ENCODE results near the gene RNF19B.

RNF19B gene

GRCh38 chr1:32962248-32962896 is 2.2 kb downstream of the RNF19B start:
- Histone ChIP-seq H3K4me3 (ENCODE audit: low read depth in 1 of 2, low read length in 2 of 2) (peak overlapping the region; percentile 29 to 51), H3K27me3 (ENCODE audit: control insufficient read depth in 1 of 2, insufficient read depth in 2 of 2, low read length in 2 of 2) (no peaks in the 10 kb centered on the region), H3K27ac (ENCODE audit: low read depth, low read length) (peak overlapping the region; percentile 39), H3K36me3 (ENCODE audit: insufficient read depth, low read length) (no peaks in the 10 kb centered on the region), H3K9me3 (ENCODE audit: low read length) (no peaks in the 10 kb centered on the region), H3K9ac (ENCODE audit: low read length) (no peak overlapping the region), H3K4me1 (ENCODE audit: insufficient read depth, low read length) (peaks cover 32% of the 10 kb centered on the region)

- Histone ChIP-seq H3K4me3 (ENCODE audit: low read depth in 1 of 2, low read length in 2 of 2) (no peak overlapping the region), H3K27me3 (ENCODE audit: control insufficient read depth in 1 of 2, insufficient read depth in 2 of 2, low read length in 2 of 2) (no peaks in the 10 kb centered on the region), H3K27ac (ENCODE audit: low read depth, low read length) (no peak overlapping the region), H3K4me1 (ENCODE audit: insufficient read depth, low read length) (peaks cover 32% of the 10 kb centered on the region), H3K9ac (ENCODE audit: low read length) (no peak overlapping the region), H3K36me3 (ENCODE audit: insufficient read depth, low read length) (no peaks in the 10 kb centered on the region), H3K9me3 (ENCODE audit: low read length) (no peaks in the 10 kb centered on the region)
Observed at GRCh38 chr1:32960819-32961355, 3.7 kb downstream of the RNF19B start.

DNA sequence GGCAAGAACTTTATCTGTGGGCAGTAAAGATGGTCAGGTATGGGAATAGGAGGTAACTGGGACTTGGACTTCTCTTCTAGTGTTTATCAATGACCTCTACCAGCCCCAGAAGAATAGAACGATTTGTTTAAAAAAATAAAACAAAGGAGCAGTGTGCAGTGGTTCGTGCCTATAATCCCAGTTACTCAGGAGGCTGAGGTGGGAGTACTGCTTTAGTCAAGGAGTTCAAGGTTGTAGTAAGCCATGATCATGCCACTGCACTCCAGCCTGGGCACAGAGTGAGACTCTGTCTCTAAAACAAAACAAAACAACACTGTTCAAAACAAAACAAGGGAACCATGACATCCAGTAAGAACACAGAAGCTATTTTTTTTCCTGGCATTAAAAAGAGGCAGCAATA is 4.3 kb downstream of the RNF19B start:
- Histone ChIP-seq H3K9ac (ENCODE audit: low read length) (no peak overlapping the region), H3K27ac (ENCODE audit: low read depth, low read length) (no peak overlapping the region), H3K9me3 (ENCODE audit: low read length) (no peaks in the 10 kb centered on the region), H3K4me3 (ENCODE audit: low read depth in 1 of 2, low read length in 2 of 2) (no peak overlapping the region), H3K4me1 (ENCODE audit: insufficient read depth, low read length) (peaks cover 32% of the 10 kb centered on the region), H3K36me3 (ENCODE audit: insufficient read depth, low read length) (no peaks in the 10 kb centered on the region), H3K27me3 (ENCODE audit: control insufficient read depth in 1 of 2, insufficient read depth in 2 of 2, low read length in 2 of 2) (no peaks in the 10 kb centered on the region)

DNA sequence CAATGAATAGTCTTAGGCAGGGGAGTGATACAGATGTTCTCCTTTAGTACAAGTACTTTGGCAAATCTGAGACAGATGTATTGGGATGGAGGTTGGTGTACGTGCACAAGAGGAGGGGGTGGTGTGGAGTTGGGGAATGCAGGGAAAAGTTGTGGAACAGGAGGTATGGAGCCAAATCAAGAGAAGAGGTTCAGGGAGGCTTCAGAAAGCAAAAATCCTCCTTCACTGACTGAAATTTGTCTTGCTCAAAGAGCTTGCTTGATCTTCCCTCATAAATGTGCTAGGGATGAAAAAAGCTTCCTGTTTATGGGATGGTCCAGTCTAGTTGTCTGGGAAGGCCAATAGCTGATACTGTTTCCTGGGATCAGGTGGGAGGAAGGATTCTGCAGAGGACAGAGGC is 5.8 kb downstream of the RNF19B start:
- no peaks in the 10 kb centered on the region for H3K27me3 ChIP-seq (ENCODE audit: control insufficient read depth in 1 of 2, insufficient read depth in 2 of 2, low read length in 2 of 2)
- H3K9me3 ChIP-seq (ENCODE audit: low read length) = no peaks in the 10 kb centered on the region
- no peak overlapping the region for H3K9ac ChIP-seq (ENCODE audit: low read length)
- no peak overlapping the region for H3K4me3 ChIP-seq (ENCODE audit: low read depth in 1 of 2, low read length in 2 of 2)
- H3K27ac ChIP-seq (ENCODE audit: low read depth, low read length) = no peak overlapping the region
- peaks cover 28% of the 10 kb centered on the region for H3K4me1 ChIP-seq (ENCODE audit: insufficient read depth, low read length)
- H3K36me3 ChIP-seq (ENCODE audit: insufficient read depth, low read length) = no peaks in the 10 kb centered on the region

GRCh38 chr1:32957017-32957416 is 7.6 kb downstream of the RNF19B start:
- Histone ChIP-seq H3K4me1 (ENCODE audit: insufficient read depth, low read length) (peaks cover 22% of the 10 kb centered on the region), H3K9me3 (ENCODE audit: low read length) (no peaks in the 10 kb centered on the region), H3K36me3 (ENCODE audit: insufficient read depth, low read length) (no peaks in the 10 kb centered on the region), H3K27me3 (ENCODE audit: control insufficient read depth in 1 of 2, insufficient read depth in 2 of 2, low read length in 2 of 2) (no peaks in the 10 kb centered on the region), H3K27ac (ENCODE audit: low read depth, low read length) (no peak overlapping the region), H3K4me3 (ENCODE audit: low read depth in 1 of 2, low read length in 2 of 2) (no peak overlapping the region), H3K9ac (ENCODE audit: low read length) (no peak overlapping the region)

GRCh38 chr1:32954168-32954567 is 10.4 kb downstream of the RNF19B start:
- H3K9ac ChIP-seq (ENCODE audit: low read length) = no peak overlapping the region
- H3K27me3 ChIP-seq (ENCODE audit: control insufficient read depth in 1 of 2, insufficient read depth in 2 of 2, low read length in 2 of 2) = no peaks in the 10 kb centered on the region
- H3K4me1 ChIP-seq (ENCODE audit: insufficient read depth, low read length) = peaks cover 21% of the 10 kb centered on the region
- H3K36me3 ChIP-seq (ENCODE audit: insufficient read depth, low read length) = no peaks in the 10 kb centered on the region
- no peak overlapping the region for H3K4me3 ChIP-seq (ENCODE audit: low read depth in 1 of 2, low read length in 2 of 2)
- H3K9me3 ChIP-seq (ENCODE audit: low read length) = no peaks in the 10 kb centered on the region
- H3K27ac ChIP-seq (ENCODE audit: low read depth, low read length) = no peak overlapping the region

DNA sequence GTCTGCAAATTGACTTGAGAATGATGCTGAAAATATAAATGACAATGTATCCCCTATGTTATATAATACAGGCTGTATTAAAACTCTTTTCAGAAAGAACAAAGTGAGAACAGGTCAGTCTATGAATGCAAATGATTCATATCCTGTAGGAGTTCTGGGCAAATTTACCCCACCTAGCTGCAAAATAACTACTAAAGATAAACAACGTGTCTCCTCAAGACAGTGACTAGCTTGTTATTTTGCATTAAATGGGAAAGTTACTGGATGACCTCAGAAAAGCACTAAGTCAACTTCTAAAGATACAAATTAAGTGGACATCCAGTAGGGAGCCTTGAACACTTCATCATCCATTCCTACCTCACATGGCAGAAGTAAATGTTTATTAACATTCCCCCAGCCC is 11.1 kb downstream of the RNF19B start:
- no peaks in the 10 kb centered on the region for H3K9me3 ChIP-seq (ENCODE audit: low read length)
- no peak overlapping the region for H3K4me3 ChIP-seq (ENCODE audit: low read depth in 1 of 2, low read length in 2 of 2)
- no peaks in the 10 kb centered on the region for H3K36me3 ChIP-seq (ENCODE audit: insufficient read depth, low read length)
- no peaks in the 10 kb centered on the region for H3K27me3 ChIP-seq (ENCODE audit: control insufficient read depth in 1 of 2, insufficient read depth in 2 of 2, low read length in 2 of 2)
- peaks cover 28% of the 10 kb centered on the region for H3K4me1 ChIP-seq (ENCODE audit: insufficient read depth, low read length)
- H3K27ac ChIP-seq (ENCODE audit: low read depth, low read length) = no peak overlapping the region
- no peak overlapping the region for H3K9ac ChIP-seq (ENCODE audit: low read length)

DNA sequence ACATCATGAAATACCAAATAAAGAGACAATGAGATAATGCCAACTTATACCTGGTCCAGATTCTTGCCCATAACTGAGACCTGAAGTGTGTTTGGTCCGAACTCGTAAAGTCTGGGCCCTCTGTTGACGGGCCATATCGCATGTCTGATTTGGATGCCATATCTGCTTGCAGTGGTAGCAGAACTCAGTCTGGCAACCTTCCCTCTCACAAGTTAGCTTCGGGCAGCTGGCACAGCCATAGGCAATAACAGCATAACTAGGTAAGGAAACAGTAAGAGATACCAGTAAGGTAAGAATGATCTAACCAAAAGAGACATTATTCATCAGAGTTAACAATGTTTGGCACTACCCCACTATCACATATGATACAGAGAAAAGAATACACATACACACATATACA is 15.1 kb downstream of the RNF19B start:
- Histone ChIP-seq H3K4me1 (ENCODE audit: insufficient read depth, low read length) (peaks cover 26% of the 10 kb centered on the region), H3K36me3 (ENCODE audit: insufficient read depth, low read length) (peaks cover 23% of the 10 kb centered on the region), H3K27ac (ENCODE audit: low read depth, low read length) (peak overlapping the region; percentile 44), H3K4me3 (ENCODE audit: low read depth in 1 of 2, low read length in 2 of 2) (no peak overlapping the region), H3K27me3 (ENCODE audit: control insufficient read depth in 1 of 2, insufficient read depth in 2 of 2, low read length in 2 of 2) (no peaks in the 10 kb centered on the region), H3K9me3 (ENCODE audit: low read length) (no peaks in the 10 kb centered on the region), H3K9ac (ENCODE audit: low read length) (no peak overlapping the region)

DNA sequence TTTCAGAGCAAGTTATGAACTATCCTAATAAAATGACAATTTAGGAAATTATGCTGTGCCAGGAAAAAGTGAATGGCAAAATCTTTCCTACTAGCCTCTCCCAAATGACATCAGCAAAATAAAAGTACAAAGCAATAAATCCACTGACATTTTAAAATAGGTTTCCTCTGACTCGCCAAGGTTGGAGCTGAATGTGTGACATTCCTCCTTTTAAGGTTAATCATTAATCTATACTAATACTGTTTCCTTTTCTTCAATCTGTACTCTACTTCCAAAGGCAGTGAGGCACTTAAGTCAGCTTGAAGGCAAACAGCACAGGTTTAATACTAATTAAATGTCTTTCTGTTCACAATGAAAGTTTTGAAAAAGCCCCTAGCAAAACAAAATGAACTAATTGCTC is 15.7 kb downstream of the RNF19B start:
- H3K4me3 ChIP-seq (ENCODE audit: low read depth in 1 of 2, low read length in 2 of 2) = no peak overlapping the region
- H3K27ac ChIP-seq (ENCODE audit: low read depth, low read length) = peak overlapping the region; percentile 44
- H3K27me3 ChIP-seq (ENCODE audit: control insufficient read depth in 1 of 2, insufficient read depth in 2 of 2, low read length in 2 of 2) = no peaks in the 10 kb centered on the region
- peaks cover 26% of the 10 kb centered on the region for H3K4me1 ChIP-seq (ENCODE audit: insufficient read depth, low read length)
- H3K9ac ChIP-seq (ENCODE audit: low read length) = no peak overlapping the region
- peaks cover 30% of the 10 kb centered on the region for H3K36me3 ChIP-seq (ENCODE audit: insufficient read depth, low read length)
- H3K9me3 ChIP-seq (ENCODE audit: low read length) = no peaks in the 10 kb centered on the region

GRCh38 chr1:32948390-32948722 is 16.3 kb downstream of the RNF19B start:
- H3K27me3 ChIP-seq (ENCODE audit: control insufficient read depth in 1 of 2, insufficient read depth in 2 of 2, low read length in 2 of 2) = no peaks in the 10 kb centered on the region
- H3K36me3 ChIP-seq (ENCODE audit: insufficient read depth, low read length) = peaks cover 35% of the 10 kb centered on the region
- H3K4me1 ChIP-seq (ENCODE audit: insufficient read depth, low read length) = peaks cover 23% of the 10 kb centered on the region
- no peak overlapping the region for H3K9ac ChIP-seq (ENCODE audit: low read length)
- H3K27ac ChIP-seq (ENCODE audit: low read depth, low read length) = peak overlapping the region; percentile 41
- no peak overlapping the region for H3K4me3 ChIP-seq (ENCODE audit: low read depth in 1 of 2, low read length in 2 of 2)
- no peaks in the 10 kb centered on the region for H3K9me3 ChIP-seq (ENCODE audit: low read length)

DNA sequence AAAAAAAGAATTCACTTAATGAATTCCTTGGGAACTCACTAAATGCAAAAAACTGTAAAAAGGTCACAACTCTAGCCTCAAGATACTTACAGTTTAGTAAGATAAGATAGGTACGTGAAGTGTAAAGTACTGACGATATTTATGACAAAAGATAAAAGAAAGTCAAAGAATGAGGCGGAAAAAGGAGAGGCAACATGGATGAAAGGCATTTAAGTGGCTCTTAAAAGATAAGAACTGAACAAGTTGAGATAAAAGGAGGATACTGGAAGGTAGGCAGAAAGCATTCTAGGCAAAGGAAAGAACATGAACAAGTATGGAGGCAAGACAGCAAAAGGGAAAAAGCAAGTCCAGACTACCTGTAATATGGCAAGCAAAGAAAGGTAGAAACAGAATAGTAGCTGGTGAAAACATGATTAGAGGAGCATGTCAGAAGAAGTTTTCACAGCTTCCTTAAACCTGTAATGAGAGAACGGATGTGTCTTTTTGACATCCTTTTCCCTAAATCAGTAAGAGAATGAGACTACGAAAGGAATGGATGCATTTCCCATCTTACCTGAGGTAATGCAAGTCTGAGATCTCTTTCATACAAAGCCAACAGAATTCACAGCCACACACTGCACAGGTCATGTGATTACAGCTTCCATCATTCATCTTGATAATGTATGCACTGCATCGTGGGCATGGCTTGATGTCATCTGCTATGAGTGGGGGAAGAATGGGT is 16.8 kb downstream of the RNF19B start:
- no peaks in the 10 kb centered on the region for H3K9me3 ChIP-seq (ENCODE audit: low read length)
- H3K36me3 ChIP-seq (ENCODE audit: insufficient read depth, low read length) = peaks cover 35% of the 10 kb centered on the region
- no peaks in the 10 kb centered on the region for H3K27me3 ChIP-seq (ENCODE audit: control insufficient read depth in 1 of 2, insufficient read depth in 2 of 2, low read length in 2 of 2)
- no peak overlapping the region for H3K9ac ChIP-seq (ENCODE audit: low read length)
- no peak overlapping the region for H3K4me3 ChIP-seq (ENCODE audit: low read depth in 1 of 2, low read length in 2 of 2)
- peaks cover 19% of the 10 kb centered on the region for H3K4me1 ChIP-seq (ENCODE audit: insufficient read depth, low read length)
- H3K27ac ChIP-seq (ENCODE audit: low read depth, low read length) = peak overlapping the region; percentile 41

GRCh38 chr1:32946413-32946812 is 18.2 kb downstream of the RNF19B start:
- H3K36me3 ChIP-seq (ENCODE audit: insufficient read depth, low read length) = peaks cover 41% of the 10 kb centered on the region
- no peaks in the 10 kb centered on the region for H3K27me3 ChIP-seq (ENCODE audit: control insufficient read depth in 1 of 2, insufficient read depth in 2 of 2, low read length in 2 of 2)
- no peaks in the 10 kb centered on the region for H3K9me3 ChIP-seq (ENCODE audit: low read length)
- H3K4me3 ChIP-seq (ENCODE audit: low read depth in 1 of 2, low read length in 2 of 2) = no peak overlapping the region
- no peak overlapping the region for H3K27ac ChIP-seq (ENCODE audit: low read depth, low read length)
- peaks cover 19% of the 10 kb centered on the region for H3K4me1 ChIP-seq (ENCODE audit: insufficient read depth, low read length)
- H3K9ac ChIP-seq (ENCODE audit: low read length) = no peak overlapping the region

All from muscle layer of colon (tissue), 2 donors.